ENCODE data around the gene SLC25A11.

The SLC25A11 gene

GRCh38 chr17:4965311-4965986 lies 25.6 kb upstream of the SLC25A11 start:
- DNase-seq = no peak

- DNase-seq = no peak
Observed at GRCh38 chr17:4960279-4960922, 20.6 kb upstream of the SLC25A11 start.

- no peak for DNase-seq
Observed at GRCh38 chr17:4959261-4959965, 19.6 kb upstream of the SLC25A11 start.

GRCh38 chr17:4958102-4958501 lies 18.3 kb upstream of the SLC25A11 start:
- no peak for DNase-seq

- peak; percentile 56 for DNase-seq
Observed at GRCh38 chr17:4956493-4957061, 16.7 kb upstream of the SLC25A11 start.

- no peak for DNase-seq
Observed at GRCh38 chr17:4955091-4955490, 15.2 kb upstream of the SLC25A11 start.

- DNase-seq = no peak
Observed at GRCh38 chr17:4953451-4953961, 13.7 kb upstream of the SLC25A11 start.

- no peak for DNase-seq
Observed at GRCh38 chr17:4951486-4951885, 11.6 kb upstream of the SLC25A11 start.

- DNase-seq = no peak
Observed at GRCh38 chr17:4950746-4951204, 10.9 kb upstream of the SLC25A11 start, which contains the start of gene ENO3. ENO3 (plus strand) TSS chr17:4951119; CDS start chr17:4951830, 711 bp downstream.

- no peak for DNase-seq
Observed at GRCh38 chr17:4950075-4950745, 10.4 kb upstream of the SLC25A11 start.

- DNase-seq = peak; percentile 88
Observed at GRCh38 chr17:4949321-4950074, 9.7 kb upstream of the SLC25A11 start.

- peak; percentile 79 for DNase-seq
Observed at GRCh38 chr17:4948931-4949320, 9.1 kb upstream of the SLC25A11 start.

GRCh38 chr17:4948166-4948930 lies 8.5 kb upstream of the SLC25A11 start, which contains the start of gene PFN1:
PFN1 (minus strand) TSS chr17:4948530; CDS start chr17:4948394, 136 bp downstream.
- DNase-seq = peak; percentile 94

- peak; percentile 75 for DNase-seq
Observed at GRCh38 chr17:4947411-4948165, 7.7 kb upstream of the SLC25A11 start.

- DNase-seq = no peak
Observed at GRCh38 chr17:4947010-4947410, 7.2 kb upstream of the SLC25A11 start.

- no peak for DNase-seq
Observed at GRCh38 chr17:4946312-4946976, 6.6 kb upstream of the SLC25A11 start.

- no peak for DNase-seq
Observed at GRCh38 chr17:4945944-4946280, 6.1 kb upstream of the SLC25A11 start.

GRCh38 chr17:4945176-4945943 lies 5.5 kb upstream of the SLC25A11 start:
- peak; percentile 77 for DNase-seq
